ENCODE results near the gene FGF23.

The FGF23 gene

DNA sequence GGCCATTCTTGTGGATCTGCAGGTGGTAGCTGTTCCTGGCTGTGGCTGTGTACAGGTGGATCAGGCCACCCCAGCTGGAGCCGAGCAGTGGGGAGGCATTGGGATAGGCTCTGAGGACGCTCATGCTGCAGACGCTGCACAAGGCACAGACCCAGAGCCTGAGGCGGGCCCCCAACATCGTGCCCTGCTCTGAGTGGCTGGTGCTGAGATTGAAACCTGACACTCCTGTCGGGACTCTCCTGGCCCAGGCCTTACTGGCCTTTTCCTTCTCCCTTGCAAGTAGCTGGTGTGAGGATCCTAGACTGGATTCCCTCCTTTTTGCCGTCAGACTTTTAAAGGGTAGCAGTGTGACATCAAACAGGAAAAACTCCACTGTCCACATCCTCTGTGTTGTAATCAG, at the start of gene FGF23:
TSS of gene FGF23 (minus strand) at position 308 of the 400 bp plus-strand sequence. CDS start at position 178, 130 bp downstream.
- no peak within 1 kb of the TSS for H3K4me3 ChIP-seq (ENCODE audit: low read depth, low read length)
- DNase-seq (ENCODE audit: low read depth): no peak
- TF ChIP-seq, protein P1, sequence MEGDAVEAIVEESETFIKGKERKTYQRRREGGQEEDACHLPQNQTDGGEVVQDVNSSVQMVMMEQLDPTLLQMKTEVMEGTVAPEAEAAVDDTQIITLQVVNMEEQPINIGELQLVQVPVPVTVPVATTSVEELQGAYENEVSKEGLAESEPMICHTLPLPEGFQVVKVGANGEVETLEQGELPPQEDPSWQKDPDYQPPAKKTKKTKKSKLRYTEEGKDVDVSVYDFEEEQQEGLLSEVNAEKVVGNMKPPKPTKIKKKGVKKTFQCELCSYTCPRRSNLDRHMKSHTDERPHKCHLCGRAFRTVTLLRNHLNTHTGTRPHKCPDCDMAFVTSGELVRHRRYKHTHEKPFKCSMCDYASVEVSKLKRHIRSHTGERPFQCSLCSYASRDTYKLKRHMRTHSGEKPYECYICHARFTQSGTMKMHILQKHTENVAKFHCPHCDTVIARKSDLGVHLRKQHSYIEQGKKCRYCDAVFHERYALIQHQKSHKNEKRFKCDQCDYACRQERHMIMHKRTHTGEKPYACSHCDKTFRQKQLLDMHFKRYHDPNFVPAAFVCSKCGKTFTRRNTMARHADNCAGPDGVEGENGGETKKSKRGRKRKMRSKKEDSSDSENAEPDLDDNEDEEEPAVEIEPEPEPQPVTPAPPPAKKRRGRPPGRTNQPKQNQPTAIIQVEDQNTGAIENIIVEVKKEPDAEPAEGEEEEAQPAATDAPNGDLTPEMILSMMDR (IDR thresholded peaks at IDR 0.05; ENCODE audit: low read depth, low read length, missing control alignments): no peak
- in situ Hi-C loops (cut with HindIII; ENCODE audit: low sequenced_read_pairs): no loop called here

DNA sequence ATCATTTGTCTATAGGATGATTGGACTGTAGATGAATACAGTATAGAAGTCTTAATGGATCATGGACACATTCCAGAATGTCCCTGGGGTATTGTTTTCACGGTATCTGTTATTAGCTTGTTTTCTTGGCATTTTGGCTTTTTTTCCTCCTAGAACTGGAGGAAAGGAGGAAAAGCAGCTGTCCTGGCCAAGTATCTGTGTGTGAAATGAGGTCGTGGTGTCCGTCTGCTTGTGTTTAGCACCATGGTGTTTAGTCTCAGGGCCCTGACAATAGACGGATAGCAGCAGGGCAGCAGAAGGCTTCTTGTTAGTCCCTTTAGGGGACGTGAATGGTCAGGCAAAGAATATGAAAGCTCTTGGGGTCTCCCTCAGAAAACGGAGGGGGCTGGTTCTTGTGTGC, 44.9 kb upstream of the FGF23 start:
- in situ Hi-C loops (cut with HindIII; ENCODE audit: low sequenced_read_pairs): no loop called here
- no peak overlapping the region for H3K4me3 ChIP-seq (ENCODE audit: low read depth, low read length)
- DNase-seq (ENCODE audit: low read depth): no peak
- TF ChIP-seq, protein P1 (IDR thresholded peaks at IDR 0.05; ENCODE audit: low read depth, low read length, missing control alignments): no peak

DNA sequence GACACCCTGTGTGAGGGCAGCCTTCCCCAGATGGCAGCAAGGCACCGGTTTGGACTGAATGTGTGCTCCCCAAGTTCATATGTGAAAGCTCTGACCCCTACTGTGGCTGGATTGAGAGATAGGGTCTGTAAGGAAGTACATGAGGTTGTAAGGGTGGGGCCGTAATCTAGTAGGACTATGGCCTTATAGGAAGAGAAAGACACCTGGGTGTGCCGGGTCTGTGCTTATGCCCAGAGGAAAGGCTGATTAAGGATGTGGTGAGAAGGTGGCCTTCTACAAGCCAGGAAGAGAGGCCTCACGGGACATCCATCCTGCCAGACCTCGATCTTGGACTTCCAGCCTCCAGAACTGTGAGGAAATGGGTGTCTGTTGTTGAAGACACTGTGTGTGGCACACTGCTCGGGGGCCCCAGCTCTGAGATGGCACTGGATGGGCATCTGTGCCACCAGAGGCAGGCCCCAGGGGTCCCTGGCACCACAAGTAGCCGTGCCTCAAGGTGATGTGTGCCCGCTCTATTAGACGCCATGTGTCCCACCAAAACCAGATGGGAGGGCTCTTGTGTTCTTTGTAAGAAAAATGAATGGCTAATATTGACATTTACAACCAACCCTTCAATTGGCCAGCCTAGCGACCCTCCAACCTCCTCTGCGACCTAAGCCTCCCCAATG, 44.1 kb upstream of the FGF23 start:
- in situ Hi-C loops (cut with HindIII; ENCODE audit: low sequenced_read_pairs): no loop called here
- no peak overlapping the region for H3K4me3 ChIP-seq (ENCODE audit: low read depth, low read length)
- TF ChIP-seq, protein P1 (IDR thresholded peaks at IDR 0.05; ENCODE audit: low read depth, low read length, missing control alignments): no peak
- DNase-seq (ENCODE audit: low read depth): no peak

DNA sequence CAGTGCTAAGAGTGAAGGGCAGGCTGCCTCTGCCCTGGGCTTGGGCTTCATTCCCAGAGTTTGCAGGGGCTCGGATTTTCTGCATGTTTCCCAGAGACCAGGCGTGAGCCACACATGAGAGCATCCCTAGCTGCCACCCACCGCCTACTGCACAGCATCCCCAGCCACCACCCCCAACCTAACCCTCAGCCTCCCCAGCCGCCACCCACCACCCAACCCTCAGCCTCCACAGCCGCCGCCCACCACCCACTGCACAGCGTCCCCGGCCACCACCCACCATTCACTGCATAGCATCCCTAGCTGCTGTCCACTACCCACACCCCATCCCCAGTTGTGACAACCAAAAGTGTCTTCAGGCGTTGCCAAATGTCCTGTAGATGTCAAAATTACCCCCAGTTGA, 43.5 kb upstream of the FGF23 start:
- TF ChIP-seq, protein P1 (IDR thresholded peaks at IDR 0.05; ENCODE audit: low read depth, low read length, missing control alignments): no peak
- in situ Hi-C loops (cut with HindIII; ENCODE audit: low sequenced_read_pairs): no loop called here
- no peak overlapping the region for H3K4me3 ChIP-seq (ENCODE audit: low read depth, low read length)
- no peak for DNase-seq (ENCODE audit: low read depth)

DNA sequence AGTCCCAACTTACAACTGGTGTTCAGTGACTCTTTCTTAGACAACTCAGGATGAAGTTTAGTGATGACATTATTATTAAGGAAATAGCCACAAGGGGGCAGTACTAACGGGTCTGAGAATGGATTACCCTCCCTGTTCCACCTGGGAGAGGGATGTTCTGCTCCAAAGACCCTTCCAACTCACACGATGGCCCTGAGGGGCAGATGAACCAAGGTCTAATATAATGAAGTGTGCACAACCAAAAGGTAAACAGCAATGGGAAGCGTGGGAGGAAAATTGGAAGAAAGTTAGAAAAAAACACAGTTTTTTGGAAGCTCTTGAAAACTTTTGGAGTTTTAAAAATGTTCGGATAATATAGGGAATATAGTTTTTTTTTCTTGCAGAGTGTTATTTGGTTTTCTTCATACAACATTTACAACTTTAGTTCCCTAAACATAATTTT, 42.1 kb upstream of the FGF23 start:
- TF ChIP-seq, protein P1 (IDR thresholded peaks at IDR 0.05; ENCODE audit: low read depth, low read length, missing control alignments): peak; percentile 58
- in situ Hi-C loops (cut with HindIII; ENCODE audit: low sequenced_read_pairs): no loop called here
- peak; percentile 34 for DNase-seq (ENCODE audit: low read depth)
- no peak overlapping the region for H3K4me3 ChIP-seq (ENCODE audit: low read depth, low read length)

DNA sequence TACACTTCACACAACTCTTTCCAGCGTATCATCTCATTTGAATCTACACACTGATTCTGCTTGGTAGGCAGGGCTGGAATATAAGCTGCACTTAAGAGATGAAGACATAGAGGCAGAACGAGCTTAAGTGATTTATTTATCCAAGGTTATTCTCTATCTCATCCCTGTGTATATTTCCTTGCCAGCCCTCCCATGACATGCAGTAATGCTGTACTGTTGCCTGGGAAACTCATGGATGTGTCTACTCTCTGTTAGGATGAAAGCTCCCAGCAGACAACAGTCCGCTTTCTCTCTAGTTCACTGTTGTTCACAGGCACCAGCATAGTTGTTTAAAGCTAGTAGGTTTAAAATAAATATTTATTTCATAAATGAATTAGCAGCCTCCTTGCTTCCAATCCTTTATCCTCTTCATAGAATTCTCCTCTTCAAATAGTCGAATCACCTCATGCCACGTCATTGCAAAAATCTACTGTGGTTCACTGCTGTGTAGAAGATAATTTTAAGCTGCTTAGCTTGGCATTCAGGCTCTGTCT, 40.7 kb upstream of the FGF23 start:
- DNase-seq (ENCODE audit: low read depth): no peak
- in situ Hi-C loops (cut with HindIII; ENCODE audit: low sequenced_read_pairs): no loop called here
- TF ChIP-seq, protein P1 (IDR thresholded peaks at IDR 0.05; ENCODE audit: low read depth, low read length, missing control alignments): no peak
- H3K4me3 ChIP-seq (ENCODE audit: low read depth, low read length): no peak overlapping the region
